Body of pancreas (tissue), 4 donors: ENCODE results near the gene SBK1.
"Not testable (repeated sequence)": the region's sequence is repeated elsewhere in the genome, so short reads cannot be mapped to it uniquely, and the experiment has no call there.

Experiments
- POLR2A ChIP-seq, 3 donors: fragments of 450-650 bp; IDR thresholded peaks; one replicate each; pipeline ENCODE4 v1.6.1; 2016; ENCODE audit warnings: antibody characterized with exemption in 3 of 3, mild to moderate bottlenecking in 2 of 3
- TF ChIP-seq, protein P1 (sequence below), 7 experiments: fragments of 450-650 bp in 4 of 7; fragments of 200-600 bp in 3 of 7; sonication (generic) in 3 of 7; IDR thresholded peaks; one replicate each; pipeline ENCODE4 v1.5.1; 2016 to 2019; ENCODE audit warnings: antibody characterized with exemption in 7 of 7

DNA sequence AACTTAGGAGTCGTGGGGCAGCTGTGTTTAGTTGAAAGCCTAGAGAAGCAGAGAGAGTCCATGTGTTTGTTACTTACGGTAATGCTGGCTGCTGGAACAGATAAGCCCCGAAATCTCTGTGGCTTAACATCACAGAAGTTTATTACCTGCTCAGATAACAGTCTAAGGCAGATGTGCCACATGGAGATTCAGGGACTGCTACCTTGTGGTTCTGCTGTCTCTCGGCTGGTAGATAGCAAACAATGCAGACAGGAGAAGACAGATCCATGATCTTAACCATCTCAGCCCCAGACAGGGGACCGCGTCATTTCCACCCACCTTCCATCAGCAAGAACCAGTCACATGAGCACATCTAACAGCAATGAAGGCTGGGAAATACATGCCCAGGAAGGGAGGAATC lies 40.3 kb downstream of the SBK1 start:
- not testable (repeated sequence) for TF ChIP-seq POLR2A (IDR thresholded peaks at IDR 0.05)
- TF ChIP-seq, protein P1, sequence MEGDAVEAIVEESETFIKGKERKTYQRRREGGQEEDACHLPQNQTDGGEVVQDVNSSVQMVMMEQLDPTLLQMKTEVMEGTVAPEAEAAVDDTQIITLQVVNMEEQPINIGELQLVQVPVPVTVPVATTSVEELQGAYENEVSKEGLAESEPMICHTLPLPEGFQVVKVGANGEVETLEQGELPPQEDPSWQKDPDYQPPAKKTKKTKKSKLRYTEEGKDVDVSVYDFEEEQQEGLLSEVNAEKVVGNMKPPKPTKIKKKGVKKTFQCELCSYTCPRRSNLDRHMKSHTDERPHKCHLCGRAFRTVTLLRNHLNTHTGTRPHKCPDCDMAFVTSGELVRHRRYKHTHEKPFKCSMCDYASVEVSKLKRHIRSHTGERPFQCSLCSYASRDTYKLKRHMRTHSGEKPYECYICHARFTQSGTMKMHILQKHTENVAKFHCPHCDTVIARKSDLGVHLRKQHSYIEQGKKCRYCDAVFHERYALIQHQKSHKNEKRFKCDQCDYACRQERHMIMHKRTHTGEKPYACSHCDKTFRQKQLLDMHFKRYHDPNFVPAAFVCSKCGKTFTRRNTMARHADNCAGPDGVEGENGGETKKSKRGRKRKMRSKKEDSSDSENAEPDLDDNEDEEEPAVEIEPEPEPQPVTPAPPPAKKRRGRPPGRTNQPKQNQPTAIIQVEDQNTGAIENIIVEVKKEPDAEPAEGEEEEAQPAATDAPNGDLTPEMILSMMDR (IDR thresholded peaks at IDR 0.05) = not testable (repeated sequence)
